ENCODE results near the gene SH3GL1.

- TF ChIP-seq CTCF (IDR thresholded peaks at IDR 0.05; ENCODE audit: low read length), result no peak
- no peak for TF ChIP-seq EZH2 (optimal IDR thresholded peaks at IDR 0.05; ENCODE audit: low read depth, low read length)
These were observed 29.8 kb downstream of the SH3GL1 start for GRCh38 chr19:4370418-4371041.
